ENCODE measurements around the gene HEXIM1.

The HEXIM1 gene

DNA sequence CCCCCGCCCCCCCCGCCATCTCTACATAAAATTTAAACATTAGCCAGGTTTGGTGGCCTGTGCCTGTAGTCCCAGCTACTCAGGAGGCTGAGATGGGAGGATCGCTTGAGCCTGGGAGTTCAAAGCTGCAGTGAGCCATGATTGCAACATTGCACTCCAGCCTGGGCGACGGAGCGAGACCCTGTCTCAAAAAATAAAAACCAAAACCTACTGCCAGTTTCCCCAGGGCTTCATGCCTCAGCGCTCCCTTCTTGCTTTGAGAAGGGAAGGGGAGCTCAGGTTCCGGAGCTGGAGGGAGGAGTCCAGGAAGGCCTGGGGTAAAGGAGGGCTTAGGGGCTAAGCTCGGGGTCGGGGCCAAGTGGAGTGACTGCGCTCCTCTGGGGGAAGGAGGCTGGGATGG lies 36.4 kb upstream of the HEXIM1 start:
- H3K27me3 ChIP-seq (ENCODE audit: low read length), result no peaks in the 10 kb centered on the region
- H3K79me2 ChIP-seq (ENCODE audit: insufficient read depth, low read length), result no peaks in the 10 kb centered on the region
- no peak overlapping the region for H3K9ac ChIP-seq (ENCODE audit: low read length)
- H2AFZ ChIP-seq (ENCODE audit: low read depth, low read length, severe bottlenecking), result no peak overlapping the region
- no peaks in the 10 kb centered on the region for H4K20me1 ChIP-seq (ENCODE audit: low read depth, low read length)
- no peaks in the 10 kb centered on the region for H3K9me2 ChIP-seq (replicated peaks; ENCODE audit: insufficient read depth, low read length)
- TF ChIP-seq CTCF (IDR thresholded peaks at IDR 0.05; ENCODE audit: insufficient read depth, low read length, poor library complexity, severe bottlenecking) (no peak), EZH2phosphoT487 (conservative IDR thresholded peaks at IDR 0.05; ENCODE audit: low read length) (no peak)
- no peaks in the 10 kb centered on the region for H3K9me3 ChIP-seq (ENCODE audit: insufficient read depth, low read length)
- no peak overlapping the region for H3K4me3 ChIP-seq (ENCODE audit: insufficient read depth, low read length, poor library complexity, severe bottlenecking)
- no peak overlapping the region for H3K4me2 ChIP-seq (ENCODE audit: low read depth, low read length, poor library complexity, severe bottlenecking)
- H3K36me3 ChIP-seq (ENCODE audit: low read length), result no peaks in the 10 kb centered on the region
- H3K27ac ChIP-seq (ENCODE audit: low read depth, low read length), result no peak overlapping the region
- H3F3A ChIP-seq (ENCODE audit: insufficient read depth), result no peaks in the 10 kb centered on the region

DNA sequence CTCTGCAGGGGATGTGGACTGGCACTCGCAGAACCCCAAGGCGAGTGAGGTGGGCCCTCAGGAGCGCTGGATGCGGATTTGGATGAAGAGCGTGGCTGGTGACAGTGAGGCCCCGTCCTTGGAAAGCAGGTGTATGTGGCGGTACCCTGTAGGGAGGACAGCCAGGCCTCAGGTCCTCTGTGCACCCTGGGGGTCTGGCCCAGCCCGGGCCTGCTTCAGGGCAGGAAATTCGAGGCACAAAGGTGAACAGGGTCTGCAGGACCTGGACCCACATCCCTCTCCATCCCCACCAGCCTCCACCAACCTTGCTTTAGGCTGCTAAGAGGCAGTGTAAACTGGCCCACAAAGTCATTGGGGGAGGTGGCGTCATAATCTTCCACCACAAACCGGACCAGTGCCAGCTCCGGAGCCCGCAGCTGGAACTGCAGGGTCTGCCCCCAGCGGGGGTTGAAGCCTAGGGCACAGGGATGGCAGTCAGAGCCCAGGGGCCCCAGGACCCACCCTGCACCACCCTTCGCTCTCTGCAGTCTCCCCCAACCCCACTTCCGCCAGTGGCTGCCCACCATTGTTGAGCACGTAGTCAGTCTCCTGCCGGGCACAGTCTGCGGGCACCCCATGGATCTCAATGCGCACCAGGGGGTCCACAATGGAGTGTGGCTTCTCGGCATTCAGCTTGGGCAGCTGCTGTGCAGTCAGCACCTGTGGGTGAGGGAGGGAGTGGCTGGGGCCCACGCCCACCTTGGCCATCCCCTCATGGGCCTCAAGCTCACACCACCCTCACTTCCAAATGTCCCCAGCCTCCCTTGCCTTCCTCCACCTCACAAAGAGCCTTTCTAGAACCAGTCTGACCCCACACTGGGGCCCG lies 35.5 kb upstream of the HEXIM1 start:
- Histone ChIP-seq H3K9me2 (replicated peaks; ENCODE audit: insufficient read depth, low read length) (no peaks in the 10 kb centered on the region), H3K27ac (ENCODE audit: low read depth, low read length) (no peak overlapping the region), H3K4me2 (ENCODE audit: low read depth, low read length, poor library complexity, severe bottlenecking) (no peak overlapping the region), H3F3A (ENCODE audit: insufficient read depth) (no peaks in the 10 kb centered on the region), H3K27me3 (ENCODE audit: low read length) (no peaks in the 10 kb centered on the region), H3K9me3 (ENCODE audit: insufficient read depth, low read length) (no peaks in the 10 kb centered on the region), H2AFZ (ENCODE audit: low read depth, low read length, severe bottlenecking) (no peak overlapping the region), H3K4me3 (ENCODE audit: insufficient read depth, low read length, poor library complexity, severe bottlenecking) (no peak overlapping the region), H3K79me2 (ENCODE audit: insufficient read depth, low read length) (no peaks in the 10 kb centered on the region), H3K36me3 (ENCODE audit: low read length) (no peaks in the 10 kb centered on the region), H3K9ac (ENCODE audit: low read length) (no peak overlapping the region), H4K20me1 (ENCODE audit: low read depth, low read length) (no peaks in the 10 kb centered on the region)
- TF ChIP-seq CTCF (IDR thresholded peaks at IDR 0.05; ENCODE audit: insufficient read depth, low read length, poor library complexity, severe bottlenecking), result no peak
- no peak for TF ChIP-seq EZH2phosphoT487 (conservative IDR thresholded peaks at IDR 0.05; ENCODE audit: low read length)

GRCh38 chr17:45113424-45113754 lies 34.9 kb upstream of the HEXIM1 start:
- no peaks in the 10 kb centered on the region for H3K79me2 ChIP-seq (ENCODE audit: insufficient read depth, low read length)
- no peaks in the 10 kb centered on the region for H3F3A ChIP-seq (ENCODE audit: insufficient read depth)
- no peak overlapping the region for H2AFZ ChIP-seq (ENCODE audit: low read depth, low read length, severe bottlenecking)
- H3K4me2 ChIP-seq (ENCODE audit: low read depth, low read length, poor library complexity, severe bottlenecking), result no peak overlapping the region
- no peaks in the 10 kb centered on the region for H3K9me3 ChIP-seq (ENCODE audit: insufficient read depth, low read length)
- H3K27me3 ChIP-seq (ENCODE audit: low read length), result no peaks in the 10 kb centered on the region
- TF ChIP-seq EZH2phosphoT487 (conservative IDR thresholded peaks at IDR 0.05; ENCODE audit: low read length) (no peak), CTCF (IDR thresholded peaks at IDR 0.05; ENCODE audit: insufficient read depth, low read length, poor library complexity, severe bottlenecking) (no peak)
- H3K9ac ChIP-seq (ENCODE audit: low read length), result no peak overlapping the region
- no peak overlapping the region for H3K4me3 ChIP-seq (ENCODE audit: insufficient read depth, low read length, poor library complexity, severe bottlenecking)
- H3K27ac ChIP-seq (ENCODE audit: low read depth, low read length), result no peak overlapping the region
- H4K20me1 ChIP-seq (ENCODE audit: low read depth, low read length), result no peaks in the 10 kb centered on the region
- H3K9me2 ChIP-seq (replicated peaks; ENCODE audit: insufficient read depth, low read length), result no peaks in the 10 kb centered on the region
- no peaks in the 10 kb centered on the region for H3K36me3 ChIP-seq (ENCODE audit: low read length)

All from SU-DHL-6 (cell line).